GM12878 (cell line): ENCODE data around the gene SOAT2. TPM values are rescaled to one million over a fixed set of nuclear protein-coding genes. Genes with fewer than 3 reads are reported as not detected.
A peak's percentile ranks its signal among the peaks of the same experiment; 100 is the strongest.

Source experiments
- ATAC-seq: fragments of 200-7000 bp; cut with Tn5 transposase; 3 replicates; pipeline ENCODE4 v1.9.1; 2020; ENCODE audit warnings: mild to moderate bottlenecking, moderate library complexity
- BruUV-seq: library from RNA; stranded (reverse); fragments of 400-500 nt; replicated peaks from 2 replicates; lab custom pipeline; 2021; lab: Mats Ljungman, UMichigan
- CTCF ChIA-PET: fragments of 300-600 bp; sonication (Branson Sonifier 250); formaldehyde crosslinking; extraction: SDS; loops from one replicate; lab custom pipeline; 2021; ENCODE audit warnings: inconsistent platforms; lab: Yijun Ruan, JAX
- POLR2A ChIA-PET: fragments of 350-600 bp; formaldehyde crosslinking; extraction: SDS; loops from one replicate; lab custom pipeline; 2021; ENCODE audit warnings: inconsistent platforms; lab: Charles Lee
- RAD21 ChIA-PET: fragments of 300-600 bp; sonication (Branson Sonifier 250); formaldehyde crosslinking; loops from one replicate; lab custom pipeline; 2023; ENCODE audit warnings: antibody characterized with exemption; ENCODE audit not compliant: unreplicated experiment; lab: Charles Lee
- SMC1A ChIA-PET: fragments of 300-600 bp; sonication (Branson Sonifier 250); formaldehyde crosslinking; loops from one replicate; lab custom pipeline; 2023; ENCODE audit not compliant: unreplicated experiment, uncharacterized antibody; lab: Charles Lee
- DNase-seq: peaks from one replicate; pipeline ENCODE4 v3.0.0-alpha.2; 2011; ENCODE audit warnings: low read depth, low spot score
- FAIRE-seq: peaks from 3 replicates; lab custom pipeline; 2011; peaks lifted over from hg19 to GRCh38; lab: Jason Lieb, UNC
- H2AFZ ChIP-seq: 2 replicates; pipeline ENCODE4 v1.6.0; 2011; ENCODE audit warnings: low read depth, low read length, control low read depth; ENCODE audit not compliant: control insufficient read depth
- H3K27ac ChIP-seq: 2 replicates; pipeline ENCODE4 v1.5.1; 2011; ENCODE audit warnings: control low read depth; ENCODE audit not compliant: control insufficient read depth, insufficient read depth
- H3K27me3 ChIP-seq, 2 experiments: replicated peaks in 1 of 2; 2 replicates each; pipeline versions ENCODE4 v1.6.0 to v1.6.1; 2011; ENCODE audit warnings: low read length in 1 of 2; ENCODE audit not compliant: control insufficient read depth in 2 of 2, insufficient read depth in 2 of 2
- H3K36me3 ChIP-seq, 2 experiments: 2 replicates each; pipeline ENCODE4 v1.5.1; 2011; ENCODE audit warnings: low read length in 1 of 2; ENCODE audit not compliant: control insufficient read depth in 2 of 2, insufficient read depth in 2 of 2
- H3K4me1 ChIP-seq: 2 replicates; pipeline ENCODE4 v1.6.1; 2011; ENCODE audit warnings: mild to moderate bottlenecking, low read length, moderate library complexity, mixed read lengths; ENCODE audit not compliant: control insufficient read depth, insufficient read depth
- H3K4me2 ChIP-seq: 2 replicates; pipeline ENCODE4 v1.6.0; 2011; ENCODE audit warnings: control low read depth; ENCODE audit not compliant: control insufficient read depth, insufficient read depth
- H3K4me3 ChIP-seq: fragments of 200-600 bp; sonication (generic); 2 replicates; pipeline ENCODE4 v1.5.1; 2016
- H3K79me2 ChIP-seq: 2 replicates; pipeline ENCODE4 v1.6.0; 2011; ENCODE audit warnings: low read length; ENCODE audit not compliant: control insufficient read depth, insufficient read depth
- H3K9ac ChIP-seq: 2 replicates; pipeline ENCODE4 v1.8.0; 2011; ENCODE audit warnings: low read length, control low read depth, mixed read lengths; ENCODE audit not compliant: control insufficient read depth, insufficient read depth
- H3K9me3 ChIP-seq: replicated peaks from 3 replicates; pipeline ENCODE4 v1.5.1; 2011; ENCODE audit warnings: mild to moderate bottlenecking, low read length; ENCODE audit not compliant: control insufficient read depth, insufficient read depth
- H4K20me1 ChIP-seq: 2 replicates; pipeline ENCODE4 v1.6.0; 2011; ENCODE audit not compliant: control insufficient read depth, insufficient read depth
- ASH2L ChIP-seq: fragments of 300-600, 200-600 bp; sonication (generic); IDR thresholded peaks from 2 replicates; pipeline ENCODE4 v1.6.1; 2017; ENCODE audit warnings: low read depth, mild to moderate bottlenecking, borderline replicate concordance
- BACH1 ChIP-seq: fragments of 450-650 bp; IDR thresholded peaks from 2 replicates; pipeline ENCODE4 v1.6.1; 2017; ENCODE audit warnings: mild to moderate bottlenecking, borderline replicate concordance
- BCL3 ChIP-seq: IDR thresholded peaks from 2 replicates; pipeline ENCODE4 v1.6.1; 2011; ENCODE audit warnings: borderline replicate concordance, low read depth, mild to moderate bottlenecking, moderate library complexity, low read length; ENCODE audit not compliant: insufficient read depth, poor library complexity, severe bottlenecking
- CEBPB ChIP-seq, 2 experiments: fragments of 150-350 bp in 1 of 2; IDR thresholded peaks; 2 replicates each; pipeline ENCODE4 v1.6.1; 2012 to 2014; ENCODE audit warnings: low read depth in 2 of 2, low read length in 2 of 2, borderline replicate concordance in 1 of 2, inconsistent platforms in 1 of 2
- MTA3 ChIP-seq: IDR thresholded peaks from 2 replicates; pipeline ENCODE4 v1.6.1; 2012; ENCODE audit warnings: low read length, inconsistent platforms, borderline replicate concordance
- NR2F1 ChIP-seq: fragments of 450-650 bp; conservative IDR thresholded peaks from 2 replicates; pipeline ENCODE4 v1.6.1; 2017; ENCODE audit warnings: mild to moderate bottlenecking
- SRF ChIP-seq, 2 experiments: IDR thresholded peaks; 2 replicates each; pipeline ENCODE4 v1.6.1; 2011; ENCODE audit warnings: low read depth in 2 of 2, low read length in 2 of 2, mild to moderate bottlenecking in 1 of 2, moderate library complexity in 1 of 2
- STAT1 ChIP-seq: fragments of 450-650 bp; conservative IDR thresholded peaks from 2 replicates; pipeline ENCODE4 v1.6.1; 2014; ENCODE audit warnings: antibody characterized with exemption, mild to moderate bottlenecking
- ZNF687 ChIP-seq: fragments of 450-650 bp; IDR thresholded peaks from 2 replicates; pipeline ENCODE4 v1.6.1; 2017; ENCODE audit warnings: mild to moderate bottlenecking, moderate library complexity
- ZSCAN29 ChIP-seq: fragments of 450-650 bp; IDR thresholded peaks from 2 replicates; pipeline ENCODE4 v1.6.1; 2017; ENCODE audit warnings: mild to moderate bottlenecking, moderate library complexity
- WGBS: methylation state at CpG from one replicate; pipeline ENCODE4 v1.1.6; 2016; ENCODE audit warnings: low lambda C conversion rate; ENCODE audit not compliant: insufficient replicate concordance, insufficient coverage; ENCODE audit errors: missing lambda C conversion rate; 5-methylcytosine and 5-hydroxymethylcytosine counted together
- in situ Hi-C: fragments of 300-500 bp; cut with MboI; formaldehyde crosslinking; loops from 9 replicates; pipeline ENCODE4 v1.14.3; 2018; ENCODE audit warnings: mixed read lengths
- intact Hi-C: fragments of 100-400 bp; cut with micrococcal nuclease; formaldehyde crosslinking; loops from one replicate; pipeline ENCODE4 v1.14.2; 2022; ENCODE audit not compliant: unreplicated experiment
- polyA plus RNA-seq, 11 experiments: library from polyadenylated mRNA; depleted of rRNA in 4 of 11; unstranded in 6 of 11; stranded (reverse) in 5 of 11; fragments of >200 nt; fragmentation: Nextera tagmentation in 4 of 11; fragmentation: Illumina TruSeq in 1 of 11; extraction: Ambion mirVana in 4 of 11; extraction: Trizol in 1 of 11; gene quantifications; 1 replicate in 1 of 11; 2 replicates in 10 of 11; pipeline versions ENCODE4 v1.2.1 to v1.2.3, GENCODE V29; 2011 to 2016; ENCODE audit warnings: inconsistent platforms in 2 of 11, missing spikeins in 2 of 11, low read depth in 1 of 11
- total RNA-seq, 4 experiments: library from RNA; depleted of rRNA in 3 of 4; stranded (reverse); fragments of >200 nt in 3 of 4; fragmentation: Illumina TruSeq in 1 of 4; extraction: Trizol in 1 of 4; gene quantifications; 2 replicates each; pipeline versions ENCODE4 v1.2.1 to v1.2.3, GENCODE V29; 2013 to 2021
- TF ChIP-seq, protein P1 (sequence below): fragments of 450-650 bp; formaldehyde crosslinking; IDR thresholded peaks from 2 replicates; pipeline ENCODE4 v1.4.0; 2020; ENCODE audit warnings: mild to moderate bottlenecking, moderate library complexity

Gene SOAT2
- total and polyA plus RNA-seq, 10 of the 15 experiments (the other 5 are each of a cell fraction or from before 2014, with no cell fraction given), result 0.08 to 1.7 (median 0.69) TPM

GRCh38 chr12:53065470-53065869 lies 37.8 kb upstream of the SOAT2 start:
- Histone ChIP-seq H2AFZ (no peak overlapping the region), H3K9ac (no peak overlapping the region), H3K36me3 (peaks cover 6 to 7% of the 10 kb centered on the region in 2 experiments; a peak in 3 of 4 replicates), H3K27ac (no peak overlapping the region), H3K4me2 (no peak overlapping the region), H3K9me3 (no peaks in the 10 kb centered on the region), H3K4me1 (no peaks in the 10 kb centered on the region), H3K4me3 (no peak overlapping the region), H3K79me2 (no peaks in the 10 kb centered on the region), H4K20me1 (no peaks in the 10 kb centered on the region; the same call in 1 of the 2 replicates), H3K27me3 (no peaks in the 10 kb centered on the region)
- CTCF ChIA-PET, result interaction anchor here (0.7 to 12.1 kb wide), 43 partner anchors 8 to 317 kb away, joined by 3 to 355 read pairs (median 6); partner anchors contain the start of genes AAAS, EIF4B, ESPL1 and IGFBP6
- no peak for ATAC-seq
- POLR2A ChIA-PET, result interaction anchor here (0.7 to 2.6 kb wide), 5 partner anchors 11 to 37 kb away, joined by 3 to 7 read pairs (median 3); partner anchors contain the start of genes IGFBP6, SOAT2 and SPRYD3
- no peak for FAIRE-seq
- WGBS, result 64% methylated on average over 7 of the region's 7 CpGs
- TSS peak; percentile 33 for BruUV-seq
- no peak for DNase-seq
- SMC1A ChIA-PET, result interaction anchor here (0.5 to 7.8 kb wide), 20 partner anchors 10 to 255 kb away, joined by 3 to 126 read pairs (median 4); partner anchors contain the start of genes SOAT2 and SPRYD3
- intact Hi-C loops, result loop anchor here (5.0 kb wide), 1 partner anchor 92 kb away; no protein-coding TSS in a partner anchor
- in situ Hi-C loops, result no loop called here
- RAD21 ChIA-PET, result interaction anchor here (0.8 to 4.5 kb wide), 19 partner anchors 12 to 279 kb away, joined by 3 to 84 read pairs (median 5); partner anchors contain the start of genes IGFBP6, SOAT2 and SPRYD3
- TF ChIP-seq BCL3 (no peak), STAT1 (no peak), MTA3 (no peak), SRF (IDR thresholded peaks at IDR 0.05; ENCODE audit: low read depth in 2 of 2, low read length in 2 of 2) (no peak), ZSCAN29 (no peak), CEBPB (IDR thresholded peaks at IDR 0.05; ENCODE audit: borderline replicate concordance in 1 of 2, low read depth in 2 of 2, low read length in 2 of 2) (no peak), NR2F1 (no peak), BACH1 (no peak), ZNF687 (no peak), ASH2L (no peak)
- TF ChIP-seq, protein P1, sequence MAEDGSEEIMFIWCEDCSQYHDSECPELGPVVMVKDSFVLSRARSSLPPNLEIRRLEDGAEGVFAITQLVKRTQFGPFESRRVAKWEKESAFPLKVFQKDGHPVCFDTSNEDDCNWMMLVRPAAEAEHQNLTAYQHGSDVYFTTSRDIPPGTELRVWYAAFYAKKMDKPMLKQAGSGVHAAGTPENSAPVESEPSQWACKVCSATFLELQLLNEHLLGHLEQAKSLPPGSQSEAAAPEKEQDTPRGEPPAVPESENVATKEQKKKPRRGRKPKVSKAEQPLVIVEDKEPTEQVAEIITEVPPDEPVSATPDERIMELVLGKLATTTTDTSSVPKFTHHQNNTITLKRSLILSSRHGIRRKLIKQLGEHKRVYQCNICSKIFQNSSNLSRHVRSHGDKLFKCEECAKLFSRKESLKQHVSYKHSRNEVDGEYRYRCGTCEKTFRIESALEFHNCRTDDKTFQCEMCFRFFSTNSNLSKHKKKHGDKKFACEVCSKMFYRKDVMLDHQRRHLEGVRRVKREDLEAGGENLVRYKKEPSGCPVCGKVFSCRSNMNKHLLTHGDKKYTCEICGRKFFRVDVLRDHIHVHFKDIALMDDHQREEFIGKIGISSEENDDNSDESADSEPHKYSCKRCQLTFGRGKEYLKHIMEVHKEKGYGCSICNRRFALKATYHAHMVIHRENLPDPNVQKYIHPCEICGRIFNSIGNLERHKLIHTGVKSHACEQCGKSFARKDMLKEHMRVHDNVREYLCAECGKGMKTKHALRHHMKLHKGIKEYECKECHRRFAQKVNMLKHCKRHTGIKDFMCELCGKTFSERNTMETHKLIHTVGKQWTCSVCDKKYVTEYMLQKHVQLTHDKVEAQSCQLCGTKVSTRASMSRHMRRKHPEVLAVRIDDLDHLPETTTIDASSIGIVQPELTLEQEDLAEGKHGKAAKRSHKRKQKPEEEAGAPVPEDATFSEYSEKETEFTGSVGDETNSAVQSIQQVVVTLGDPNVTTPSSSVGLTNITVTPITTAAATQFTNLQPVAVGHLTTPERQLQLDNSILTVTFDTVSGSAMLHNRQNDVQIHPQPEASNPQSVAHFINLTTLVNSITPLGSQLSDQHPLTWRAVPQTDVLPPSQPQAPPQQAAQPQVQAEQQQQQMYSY, result no peak
